Eye (tissue), 1 donor: ENCODE data around the gene GRK6.
A peak's percentile ranks its signal among the peaks of the same experiment; 100 is the strongest.
"Not testable (repeated sequence)": the region's sequence is repeated elsewhere in the genome, so short reads cannot be mapped to it uniquely, and the experiment has no call there.

Source experiments
- DNase-seq: peaks from one replicate; pipeline ENCODE4 v3.0.0-alpha.2; 2015

Gene GRK6

DNA sequence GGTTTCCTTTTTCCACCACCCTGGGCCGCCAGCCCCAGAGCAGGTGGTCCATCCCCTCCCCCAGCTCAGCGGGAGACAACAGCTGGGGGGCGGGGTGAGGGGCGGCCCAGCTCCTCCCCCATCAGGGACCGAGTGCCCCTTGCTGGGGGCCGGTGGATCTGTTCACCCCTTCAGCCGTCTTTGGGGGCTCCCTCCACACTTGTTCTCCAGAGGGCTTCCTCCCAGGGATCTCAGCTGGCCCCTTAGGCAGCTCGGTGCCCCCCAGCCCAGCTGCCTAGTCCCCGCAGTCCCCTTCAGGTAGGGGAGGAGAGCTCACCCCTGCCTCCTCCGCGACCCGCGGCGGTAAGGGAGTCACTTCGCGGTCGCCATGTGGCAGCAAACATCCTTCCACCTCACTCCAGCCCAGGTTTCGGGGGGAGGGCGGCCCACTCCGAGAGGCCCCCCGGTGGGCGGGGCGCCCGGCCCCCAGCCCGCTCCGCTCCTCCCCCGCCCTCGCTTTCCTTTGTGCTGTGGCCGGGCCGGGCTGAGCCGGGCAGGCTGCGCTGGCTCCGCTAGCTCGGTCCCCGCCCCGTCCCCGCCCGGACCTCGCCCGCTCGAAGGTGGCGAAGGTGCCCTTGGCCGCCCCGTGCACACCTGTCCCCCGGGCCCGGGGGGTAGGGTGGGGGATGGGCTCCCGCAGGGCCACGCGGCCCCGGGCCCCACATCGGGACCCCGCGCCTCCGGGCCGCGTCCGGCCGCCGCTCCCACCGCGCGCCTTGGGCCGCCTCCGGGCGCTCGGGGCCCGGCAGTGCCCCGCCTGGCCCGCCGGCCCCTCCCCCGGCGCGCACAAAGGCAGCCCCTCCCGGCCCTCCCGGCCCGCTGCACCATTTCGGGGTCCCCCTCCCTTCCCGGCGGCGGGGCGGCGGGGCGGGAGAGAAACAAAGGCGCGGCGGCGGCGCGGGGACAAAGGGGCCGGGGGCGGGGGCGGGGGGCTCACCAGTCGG lies 46.3 kb downstream of the GRK6 start:
- DNase-seq = peak; percentile 84

GRCh38 chr5:177473443-177474001 lies 47.0 kb downstream of the GRK6 start, which contains the start of gene DBN1:
Gene DBN1 (minus strand): TSS chr5:177473634. CDS start chr5:177473521, 113 bp downstream.
- DNase-seq = peak; percentile 89

GRCh38 chr5:177474002-177474476 lies 47.6 kb downstream of the GRK6 start:
- peak; percentile 56 for DNase-seq

- peak; percentile 47 for DNase-seq
Measured at GRCh38 chr5:177474846-177475562, 48.5 kb downstream of the GRK6 start.

DNA sequence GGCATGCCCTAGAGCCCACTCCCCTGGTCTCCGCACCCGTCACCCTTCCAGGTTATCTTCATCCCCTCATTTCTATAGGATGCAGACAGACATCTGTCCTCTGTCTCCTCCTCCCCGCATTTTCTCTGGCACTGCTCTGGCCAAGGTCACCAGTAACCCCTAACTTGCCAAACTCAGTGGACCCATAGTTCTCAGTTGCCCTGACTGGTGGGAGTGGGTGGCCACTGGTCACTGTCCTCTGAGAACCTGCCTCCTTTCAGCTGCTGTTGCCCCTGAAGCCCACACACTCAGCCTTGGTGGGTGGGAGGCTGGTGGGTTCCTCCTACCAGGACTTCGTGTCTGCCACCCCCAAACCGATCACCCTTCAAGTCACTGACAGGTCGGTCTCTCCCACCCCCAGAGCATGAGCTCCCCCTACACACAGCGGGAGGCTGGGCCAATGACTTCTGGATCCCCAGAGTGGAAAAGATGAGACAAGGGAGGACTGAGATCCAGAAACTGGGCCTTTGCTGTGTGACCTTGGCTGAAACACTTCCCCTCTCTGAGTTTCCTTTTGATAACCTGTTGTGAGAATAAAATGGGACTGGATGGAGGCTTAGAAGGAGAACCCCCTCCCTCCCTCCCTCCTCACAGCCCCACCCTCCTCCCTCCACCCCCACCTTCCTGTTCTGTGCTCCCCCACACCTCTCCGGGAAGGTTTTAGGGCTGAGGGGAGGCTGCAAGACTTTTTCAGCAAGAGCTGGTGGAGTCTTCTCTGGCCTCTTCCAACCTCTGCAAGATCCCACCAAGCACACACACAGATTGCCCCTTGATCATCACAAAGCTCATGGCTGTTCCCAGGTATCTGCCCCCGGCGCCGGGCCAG lies 49.3 kb downstream of the GRK6 start:
- no peak for DNase-seq

- no peak for DNase-seq
Measured at GRCh38 chr5:177476531-177477233, 50.2 kb downstream of the GRK6 start.

- no peak for DNase-seq
Measured at GRCh38 chr5:177477701-177478477, 51.4 kb downstream of the GRK6 start.

- no peak for DNase-seq
Measured at GRCh38 chr5:177478711-177479646, 52.5 kb downstream of the GRK6 start.

GRCh38 chr5:177479774-177480173 lies 53.3 kb downstream of the GRK6 start:
- DNase-seq = no peak

DNA sequence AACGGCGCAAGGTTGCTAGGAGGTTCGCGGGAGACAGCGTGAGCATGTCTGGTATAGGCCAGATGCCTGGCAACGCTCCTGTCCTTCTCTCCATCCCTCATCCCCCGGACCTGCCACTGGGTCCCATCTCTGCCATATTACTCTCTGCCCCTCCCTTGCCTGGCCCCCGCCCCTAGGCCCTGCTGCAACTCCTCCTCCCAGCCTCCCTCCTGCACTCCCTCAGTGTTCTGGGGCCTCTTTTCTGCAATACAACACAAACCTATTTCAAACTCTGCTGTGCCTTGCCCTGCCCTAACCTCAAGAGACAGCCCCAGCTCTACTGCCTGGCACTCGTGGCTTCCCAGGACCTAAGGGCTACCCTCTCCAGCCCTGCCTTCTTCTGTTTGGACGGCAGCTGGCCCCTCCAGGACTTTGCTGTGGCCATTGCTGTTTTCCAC lies 55.9 kb downstream of the GRK6 start:
- DNase-seq = peak; percentile 0

DNA sequence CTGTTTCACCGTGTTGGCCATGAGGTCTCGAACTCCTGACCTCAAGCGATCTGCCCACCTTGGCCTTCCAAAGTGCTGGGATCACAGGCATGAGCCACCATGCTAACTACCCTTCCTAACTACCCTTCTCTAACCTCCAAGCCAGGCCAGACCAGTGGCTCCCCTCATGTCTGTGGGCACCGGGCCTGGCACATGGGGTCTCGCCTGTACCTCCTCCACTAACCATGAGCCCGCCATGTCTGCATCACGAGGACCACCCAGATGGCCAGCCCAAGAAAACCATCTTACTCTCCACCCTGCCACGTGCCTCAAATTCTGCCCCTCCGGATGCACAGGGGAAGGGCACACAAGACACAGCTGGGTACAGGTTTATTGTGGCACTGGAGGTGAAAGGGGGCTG lies 56.6 kb downstream of the GRK6 start:
- DNase-seq = no peak

- peak; percentile 51 for DNase-seq
Measured at GRCh38 chr5:177483994-177484901, 57.8 kb downstream of the GRK6 start.

- DNase-seq = no peak
Measured at GRCh38 chr5:177484902-177485549, 58.5 kb downstream of the GRK6 start.

DNA sequence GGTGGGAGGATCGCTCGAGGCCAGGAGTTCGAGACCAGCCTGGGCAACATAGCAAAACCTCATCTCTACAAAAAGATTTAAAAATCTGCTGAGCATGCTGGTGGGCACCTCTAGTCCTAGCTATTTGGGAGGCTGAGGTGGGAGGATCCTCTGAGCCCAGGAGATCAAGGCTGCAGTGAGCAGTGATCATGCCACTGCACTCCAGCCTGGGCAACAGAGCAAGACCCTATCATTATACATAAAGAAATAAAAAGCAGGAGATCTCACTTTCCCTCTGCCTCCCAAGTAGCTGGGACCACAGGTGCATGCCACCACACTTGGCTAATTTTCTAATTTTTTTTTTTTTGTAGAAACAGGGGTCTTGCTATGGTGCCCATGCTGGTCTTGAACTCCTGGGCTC lies 59.3 kb downstream of the GRK6 start:
- DNase-seq = not testable (repeated sequence)

GRCh38 chr5:177486256-177486655 lies 59.8 kb downstream of the GRK6 start:
- no peak for DNase-seq

DNA sequence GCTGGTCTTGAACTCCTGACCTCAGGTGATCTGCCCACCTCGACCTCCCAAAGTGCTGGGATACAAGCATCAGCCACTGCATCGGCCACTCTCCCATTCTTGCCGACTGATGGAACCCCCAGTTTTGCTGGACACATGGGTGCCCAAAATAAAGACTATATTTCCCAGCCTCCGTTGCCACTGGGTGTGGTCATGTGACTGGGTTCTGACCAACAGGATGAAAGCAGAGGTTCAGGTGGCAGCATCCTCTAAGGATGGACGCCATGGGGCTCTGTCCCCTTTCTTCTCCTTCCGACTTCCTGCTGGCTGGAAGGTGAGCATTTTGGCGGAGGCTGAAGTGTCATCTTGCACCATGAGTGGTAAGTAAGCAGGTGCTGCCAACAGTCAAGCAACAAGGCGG lies 60.7 kb downstream of the GRK6 start:
- peak; percentile 0 for DNase-seq

GRCh38 chr5:177487975-177488374 lies 61.5 kb downstream of the GRK6 start:
- DNase-seq = peak; percentile 1
